Gastroesophageal sphincter (tissue), 3 donors: ENCODE measurements around the gene EFEMP2.

Source experiments
- CTCF ChIP-seq, 4 experiments: fragments of 200-600 bp in 2 of 4; fragments of 450-650 bp in 2 of 4; sonication (generic) in 1 of 4; IDR thresholded peaks; one replicate each; pipeline ENCODE4 v1.5.1; 2017 to 2019; ENCODE audit warnings: antibody characterized with exemption in 4 of 4, mild to moderate bottlenecking in 2 of 4, moderate library complexity in 2 of 4
- POLR2AphosphoS5 ChIP-seq: sonication (generic); formaldehyde crosslinking; IDR thresholded peaks from one replicate; pipeline ENCODE4 v1.6.1; 2017; ENCODE audit warnings: antibody characterized with exemption

DNA sequence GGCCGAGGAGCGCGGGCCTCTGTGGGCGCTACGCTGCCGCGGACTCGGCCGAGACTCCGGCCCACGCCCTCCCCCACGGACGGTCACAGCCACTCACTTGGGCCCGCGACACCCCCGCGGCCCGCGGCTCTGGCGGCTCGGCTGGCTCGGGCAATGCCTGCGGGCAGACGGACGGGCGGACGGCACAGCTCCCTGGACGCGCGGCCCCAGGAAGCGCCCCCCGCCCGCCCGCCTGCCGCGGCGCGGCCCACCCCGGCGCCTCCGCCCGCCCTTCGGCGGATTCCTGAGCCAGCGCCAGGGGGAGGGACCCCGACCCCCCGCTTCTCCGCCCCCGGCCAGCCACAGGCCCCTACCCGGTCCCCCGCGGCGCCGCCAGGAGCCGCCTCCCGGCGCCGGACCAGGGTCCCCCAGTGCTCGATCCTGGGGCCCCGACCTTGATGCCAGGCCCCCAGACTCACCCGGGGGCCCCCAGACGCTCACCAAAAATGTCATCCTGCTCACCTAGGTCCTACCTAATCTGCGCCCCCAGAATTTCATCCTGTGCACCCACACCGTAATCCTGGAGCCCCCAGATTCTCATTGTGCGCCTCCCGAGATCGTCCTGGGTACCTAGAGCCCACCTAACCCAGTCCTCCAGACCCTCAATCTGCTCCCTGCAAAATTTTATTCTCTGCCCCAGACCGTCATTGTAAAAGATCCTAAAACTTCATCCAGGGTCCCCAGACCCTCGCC, at the start of gene EFEMP2:
- TF ChIP-seq CTCF (IDR thresholded peaks at IDR 0.05) (no peak), POLR2AphosphoS5 (no peak)
